SK-N-SH (cell line): Measurements from ENCODE around the gene GLCE. TPM values are rescaled to one million over a fixed set of nuclear protein-coding genes. Genes with fewer than 3 reads are reported as not detected.

Experiments used
- CTCF ChIA-PET: fragments of 300-600, 350-600 bp; formaldehyde crosslinking; extraction: SDS; loops from one replicate; lab custom pipeline; 2021; lab: Yijun Ruan, JAX
- POLR2A ChIA-PET: fragments of 350-600 bp; sonication (Branson Sonifier 250); formaldehyde crosslinking; extraction: SDS; loops from one replicate; lab custom pipeline; 2020; ENCODE audit warnings: antibody characterized with exemption, inconsistent platforms; lab: Yijun Ruan, JAX
- DNase-seq: peaks from one replicate; pipeline ENCODE4 v3.0.0; 2012
- H2AFZ ChIP-seq: fragments of 200-600 bp; sonication (generic); 2 replicates; pipeline ENCODE4 v1.8.1; 2016; ENCODE audit warnings: antibody characterized with exemption, mild to moderate bottlenecking, low read depth
- H3F3A ChIP-seq: fragments of 200-600 bp; sonication (generic); replicated peaks from 2 replicates; pipeline ENCODE3; 2016; ENCODE audit warnings: antibody characterized with exemption, mild to moderate bottlenecking; ENCODE audit not compliant: insufficient read depth
- H3K27ac ChIP-seq, 2 experiments: fragments of 200-500 bp in 1 of 2; fragments of 200-600 bp in 1 of 2; sonication (Bioruptor generic) in 1 of 2; sonication (generic), shearing (Covaris generic) in 1 of 2; 2 replicates each; pipeline versions ENCODE4 v1.5.1 to v1.6.1; 2014 to 2016; ENCODE audit warnings: low read depth in 2 of 2, inconsistent platforms in 1 of 2, low read length in 1 of 2, mild to moderate bottlenecking in 1 of 2, mixed read lengths in 1 of 2
- H3K27me3 ChIP-seq: fragments of 200-600 bp; sonication (generic), shearing (Covaris generic); 2 replicates; pipeline ENCODE4 v1.6.1; 2016; ENCODE audit warnings: mixed run types; ENCODE audit not compliant: insufficient read depth
- H3K36me3 ChIP-seq, 2 experiments: fragments of 200-500 bp in 1 of 2; fragments of 200-600 bp in 1 of 2; sonication (Bioruptor generic) in 1 of 2; sonication (generic) in 1 of 2; replicated peaks in 1 of 2; 2 replicates each; pipeline versions ENCODE3 to v1.5.1; 2014 to 2016; ENCODE audit warnings: low read length in 1 of 2, mild to moderate bottlenecking in 1 of 2; ENCODE audit not compliant: insufficient read depth in 2 of 2, control insufficient read depth in 1 of 2
- H3K4me1 ChIP-seq, 2 experiments: fragments of 200-500 bp in 1 of 2; fragments of 200-600 bp in 1 of 2; sonication (Bioruptor generic) in 1 of 2; sonication (generic), shearing (Covaris generic) in 1 of 2; 2 replicates each; pipeline versions ENCODE4 v1.5.1 to v1.6.1; 2014 to 2016; ENCODE audit warnings: low read depth in 1 of 2, low read length in 1 of 2, mixed run types in 1 of 2; ENCODE audit not compliant: insufficient read depth in 2 of 2, control insufficient read depth in 1 of 2
- H3K4me2 ChIP-seq: fragments of 200-600 bp; sonication (generic), shearing (Covaris generic); 2 replicates; pipeline ENCODE4 v1.6.1; 2017; ENCODE audit warnings: mixed run types
- H3K4me3 ChIP-seq, 2 experiments: fragments of 200-500 bp in 1 of 2; fragments of 200-600 bp in 1 of 2; sonication (Bioruptor generic) in 1 of 2; sonication (generic), shearing (Covaris generic) in 1 of 2; 2 replicates each; pipeline versions ENCODE4 v1.5.1 to v1.8.1; 2014 to 2016; ENCODE audit warnings: low read depth in 2 of 2, inconsistent platforms in 1 of 2, low read length in 1 of 2, mild to moderate bottlenecking in 1 of 2, mixed read lengths in 1 of 2, moderate library complexity in 1 of 2
- H3K79me2 ChIP-seq: fragments of 200-600 bp; sonication (generic); 2 replicates; pipeline ENCODE4 v1.8.1; 2017; ENCODE audit warnings: mild to moderate bottlenecking; ENCODE audit not compliant: insufficient read depth
- H3K9ac ChIP-seq: fragments of 200-600 bp; sonication (generic); 2 replicates; pipeline ENCODE4 v1.6.1; 2017; ENCODE audit warnings: mixed run types
- H3K9me2 ChIP-seq: fragments of 200-600 bp; sonication (generic); 2 replicates; pipeline ENCODE4 v1.6.1; 2017; ENCODE audit warnings: mixed run types
- H3K9me3 ChIP-seq: fragments of 200-600 bp; sonication (generic); 2 replicates; pipeline ENCODE4 v1.6.1; 2017; ENCODE audit warnings: mixed run types, mild to moderate bottlenecking, moderate library complexity
- H4K20me1 ChIP-seq: fragments of 200-600 bp; sonication (generic); 2 replicates; pipeline ENCODE4 v1.6.1; 2017; ENCODE audit warnings: mild to moderate bottlenecking, mixed run types; ENCODE audit not compliant: insufficient read depth
- CHD2 ChIP-seq: fragments of 150-350 bp; IDR thresholded peaks from 2 replicates; pipeline ENCODE4 v1.6.1; 2018; ENCODE audit warnings: low read length; ENCODE audit not compliant: partially characterized antibody
- EP300 ChIP-seq, 2 experiments: IDR thresholded peaks; 2 replicates each; pipeline versions ENCODE4 v1.4.0 to v1.6.1; 2012; ENCODE audit warnings: borderline replicate concordance in 1 of 2, low read depth in 1 of 2, low read length in 1 of 2
- EZH2phosphoT487 ChIP-seq: fragments of 200-600 bp; sonication (generic); IDR thresholded peaks from 2 replicates; pipeline ENCODE4 v1.6.1; 2017; ENCODE audit warnings: low read depth, mixed run types, mild to moderate bottlenecking, antibody characterized with exemption, moderate library complexity, borderline replicate concordance
- GABPA ChIP-seq: IDR thresholded peaks from 2 replicates; pipeline ENCODE4 v1.4.0; 2012; ENCODE audit warnings: low read depth, mild to moderate bottlenecking
- GATA2 ChIP-seq: sonication (generic); formaldehyde crosslinking; IDR thresholded peaks from 2 replicates; pipeline ENCODE4 v1.5.0; 2020; ENCODE audit warnings: mild to moderate bottlenecking, missing genetic modification reagents
- JUND ChIP-seq: IDR thresholded peaks from 2 replicates; pipeline ENCODE4 v1.4.0; 2012
- MAX ChIP-seq: IDR thresholded peaks from 2 replicates; pipeline ENCODE4 v1.4.0; 2012; ENCODE audit warnings: low read depth
- NRF1 ChIP-seq: IDR thresholded peaks from 2 replicates; pipeline ENCODE4 v1.6.1; 2012; ENCODE audit warnings: low read depth, mild to moderate bottlenecking, low read length
- PBX3 ChIP-seq: IDR thresholded peaks from 2 replicates; pipeline ENCODE4; 2012
- TCF12 ChIP-seq: IDR thresholded peaks from 2 replicates; pipeline ENCODE4 v1.4.0; 2012
- WGBS: methylation state at CpG from one replicate; pipeline ENCODE4 v1.1.6; 2017; ENCODE audit warnings: low lambda C conversion rate; 5-methylcytosine and 5-hydroxymethylcytosine counted together
- polyA plus RNA-seq, 3 experiments: library from polyadenylated mRNA; depleted of rRNA; stranded (reverse); fragments of >200 nt; gene quantifications; 2 replicates each; pipeline ENCODE4 v1.2.3, GENCODE V29; 2012

The GLCE gene
- polyA plus RNA-seq, 1 of the 3 experiments (the other 2 are of a cell fraction) = 19.5 TPM

GRCh38 chr15:69293741-69294615, 133.5 kb downstream of the GLCE start (continued):
- TF ChIP-seq GATA2 (CRISPR knock-in tag) (no peak), EZH2phosphoT487 (no peak), TCF12 (no peak), CHD2 (no peak), JUND (no peak), MAX (no peak), PBX3 (no peak), NRF1 (no peak), GABPA (no peak)

- POLR2A ChIA-PET = no interaction called here
- no peak overlapping the region for H2AFZ ChIP-seq
- H3K36me3 ChIP-seq = no peaks in the 10 kb centered on the region
- CTCF ChIA-PET = interaction anchor here (0.8 to 1.3 kb wide), 3 partner anchors 29 to 83 kb away, joined by 3 to 4 read pairs (median 3); no protein-coding TSS in a partner anchor
- H3K9me3 ChIP-seq = no peaks in the 10 kb centered on the region
- 91% methylated on average over 6 of the region's 6 CpGs for WGBS
- no peaks in the 10 kb centered on the region for H3K9me2 ChIP-seq
- TF ChIP-seq NRF1 (no peak), EP300 (IDR thresholded peaks at IDR 0.05; ENCODE audit: borderline replicate concordance in 1 of 2, low read depth in 1 of 2, low read length in 1 of 2) (no peak), EZH2phosphoT487 (no peak), PBX3 (no peak)
- no peaks in the 10 kb centered on the region for H4K20me1 ChIP-seq
- H3K27me3 ChIP-seq = no peaks in the 10 kb centered on the region
- H3K79me2 ChIP-seq = no peaks in the 10 kb centered on the region
- H3K27ac ChIP-seq = no peak overlapping the region
- H3K4me1 ChIP-seq = peaks cover 0 to 10% of the 10 kb centered on the region in 2 experiments; a peak in 1 of 4 replicates
- no peak overlapping the region for H3K4me3 ChIP-seq
- no peak overlapping the region for H3K4me2 ChIP-seq
- H3F3A ChIP-seq = no peaks in the 10 kb centered on the region
- no peak for DNase-seq
- H3K9ac ChIP-seq = no peak overlapping the region
Observed at GRCh38 chr15:69296606-69297005, 136.2 kb downstream of the GLCE start.
